Measurements from ENCODE around the gene REX1BD.

DNA sequence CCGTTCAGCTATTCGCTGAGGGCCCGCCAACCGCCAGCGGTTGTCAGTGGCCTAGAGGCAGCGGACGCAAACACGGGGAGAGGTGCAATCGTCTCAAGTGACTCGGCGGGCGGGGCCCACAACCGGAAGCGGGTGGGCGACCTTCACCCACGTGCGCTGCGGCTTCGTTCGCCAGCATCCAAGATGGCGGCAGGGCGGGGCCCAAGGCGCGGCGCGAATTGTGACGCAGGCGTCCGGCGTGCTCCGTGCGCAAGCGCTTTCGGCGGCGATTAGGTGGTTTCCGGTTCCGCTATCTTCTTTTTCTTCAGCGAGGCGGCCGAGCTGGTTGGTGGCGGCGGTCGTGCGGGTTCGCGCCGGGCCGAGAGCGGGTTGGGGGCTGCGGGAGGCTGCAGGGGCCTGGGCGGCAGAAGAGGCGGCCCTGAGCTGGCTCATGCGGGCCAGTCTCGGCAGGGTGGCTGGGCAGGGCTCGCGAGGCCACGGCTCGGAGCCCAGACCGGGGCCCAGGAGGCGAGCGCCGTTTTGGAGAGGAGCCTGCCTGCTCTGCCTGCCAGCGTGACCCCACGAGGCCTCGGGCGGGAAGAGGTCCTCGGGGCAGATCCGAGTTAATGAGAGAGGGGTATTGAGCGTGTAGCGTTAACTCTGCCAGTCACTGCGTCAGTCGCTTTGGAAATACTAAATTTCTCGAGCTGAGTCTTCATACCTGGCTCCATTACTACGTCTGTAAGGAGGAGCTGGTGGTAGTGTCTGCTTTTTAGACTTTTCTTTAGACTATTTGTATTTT lies 16.8 kb upstream of the REX1BD start, which contains the start of gene UBA52:
- TF ChIP-seq EZH2 (IDR thresholded peaks at IDR 0.05; ENCODE audit: low read depth): no peak
- TF ChIP-seq, protein P1, sequence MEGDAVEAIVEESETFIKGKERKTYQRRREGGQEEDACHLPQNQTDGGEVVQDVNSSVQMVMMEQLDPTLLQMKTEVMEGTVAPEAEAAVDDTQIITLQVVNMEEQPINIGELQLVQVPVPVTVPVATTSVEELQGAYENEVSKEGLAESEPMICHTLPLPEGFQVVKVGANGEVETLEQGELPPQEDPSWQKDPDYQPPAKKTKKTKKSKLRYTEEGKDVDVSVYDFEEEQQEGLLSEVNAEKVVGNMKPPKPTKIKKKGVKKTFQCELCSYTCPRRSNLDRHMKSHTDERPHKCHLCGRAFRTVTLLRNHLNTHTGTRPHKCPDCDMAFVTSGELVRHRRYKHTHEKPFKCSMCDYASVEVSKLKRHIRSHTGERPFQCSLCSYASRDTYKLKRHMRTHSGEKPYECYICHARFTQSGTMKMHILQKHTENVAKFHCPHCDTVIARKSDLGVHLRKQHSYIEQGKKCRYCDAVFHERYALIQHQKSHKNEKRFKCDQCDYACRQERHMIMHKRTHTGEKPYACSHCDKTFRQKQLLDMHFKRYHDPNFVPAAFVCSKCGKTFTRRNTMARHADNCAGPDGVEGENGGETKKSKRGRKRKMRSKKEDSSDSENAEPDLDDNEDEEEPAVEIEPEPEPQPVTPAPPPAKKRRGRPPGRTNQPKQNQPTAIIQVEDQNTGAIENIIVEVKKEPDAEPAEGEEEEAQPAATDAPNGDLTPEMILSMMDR (conservative IDR thresholded peaks at IDR 0.05): no peak
